Upper lobe of left lung (tissue), 6 donors: ENCODE measurements around the gene LPXN. TPM values are rescaled to one million over a fixed set of nuclear protein-coding genes. Genes with fewer than 3 reads are reported as not detected.

Experiments
- ATAC-seq, 2 donors: fragments of 200-7000 bp; cut with Tn5 transposase; one replicate each; pipeline ENCODE4 v1.9.1; 2022; ENCODE audit warnings: mild to moderate bottlenecking in 2 of 2, moderate library complexity in 2 of 2; ENCODE audit not compliant: low FRiP score in 2 of 2
- DNase-seq, 2 donors: peaks; one replicate each; pipeline ENCODE4 v3.0.0-alpha.2; 2019 to 2020
- H3K27ac ChIP-seq, 4 donors: fragments of 200-600 bp; sonication (generic); one replicate each; pipeline ENCODE4 v1.5.1; 2016 to 2019
- H3K27me3 ChIP-seq, 4 donors: fragments of 200-600 bp; sonication (generic); one replicate each; pipeline ENCODE4 v1.5.1; 2017 to 2019
- H3K36me3 ChIP-seq, 4 donors: fragments of 200-600 bp; sonication (generic); one replicate each; pipeline ENCODE4 v1.5.1; 2016 to 2019
- H3K4me1 ChIP-seq, 4 donors: fragments of 200-600 bp; sonication (generic); one replicate each; pipeline ENCODE4 v1.5.1; 2018 to 2019
- H3K4me3 ChIP-seq, 4 donors: fragments of 200-600 bp; sonication (generic); one replicate each; pipeline ENCODE4 v1.5.1; 2017 to 2019; ENCODE audit warnings: mild to moderate bottlenecking in 2 of 4, moderate library complexity in 1 of 4
- H3K9me3 ChIP-seq, 4 donors: fragments of 200-600 bp; sonication (generic); one replicate each; pipeline ENCODE4 v1.5.1; 2018 to 2019
- CTCF ChIP-seq, 6 experiments: fragments of 450-650 bp in 4 of 6; fragments of 200-600 bp in 2 of 6; sonication (generic) in 2 of 6; IDR thresholded peaks; one replicate each; pipeline ENCODE4 v1.5.1; 2016 to 2019; ENCODE audit warnings: antibody characterized with exemption in 6 of 6
- EP300 ChIP-seq, 4 donors: sonication (generic); formaldehyde crosslinking; IDR thresholded peaks; one replicate each; pipeline ENCODE4 v1.5.1; 2017; ENCODE audit warnings: antibody characterized with exemption in 4 of 4, control low read depth in 2 of 4
- POLR2A ChIP-seq, 4 donors: fragments of 450-650 bp; IDR thresholded peaks; one replicate each; pipeline ENCODE4 v1.5.1; 2016 to 2017; ENCODE audit warnings: antibody characterized with exemption in 4 of 4, mild to moderate bottlenecking in 2 of 4
- POLR2AphosphoS5 ChIP-seq, 2 donors: sonication (generic); formaldehyde crosslinking; IDR thresholded peaks; one replicate each; pipeline ENCODE4 v1.5.1; 2017; ENCODE audit warnings: antibody characterized with exemption in 2 of 2
- WGBS, 2 donors: methylation state at CpG; one replicate each; pipeline ENCODE4 v1.1.5; 2017 to 2018; 5-methylcytosine and 5-hydroxymethylcytosine counted together
- total RNA-seq, 6 donors: library from RNA; depleted of rRNA in 4 of 6; stranded (reverse); fragments of >200 nt in 4 of 6; gene quantifications; one replicate each; pipeline versions ENCODE4 v1.1.0 to v1.2.1, GENCODE V29; 2016 to 2021
- donor health status: DM: no; HTN: no; CAD: no; lungs with moderate emphysema.
- donor health status: DM: no; HTN: yes; CAD: no; lungs with severe emphysema.

The LPXN gene
- total RNA-seq, 6 donors from 2014 or later, result 17.2 to 52.8 (median 34.1) TPM

GRCh38 chr11:58617976-58618557, 42.4 kb upstream of the LPXN start:
- DNase-seq, result no peak
- Histone ChIP-seq H3K4me3 (no peak overlapping the region), H3K27me3 (no peaks in the 10 kb centered on the region), H3K36me3 (peaks cover 13 to 96% (median 57%) of the 10 kb centered on the region in 4 donors), H3K27ac (no peak overlapping the region), H3K9me3 (no peaks in the 10 kb centered on the region), H3K4me1 (no peaks in the 10 kb centered on the region)
- no peak for TF ChIP-seq CTCF (IDR thresholded peaks at IDR 0.05)
- no peak for TF ChIP-seq POLR2AphosphoS5 (IDR thresholded peaks at IDR 0.05)
- TF ChIP-seq EP300 (IDR thresholded peaks at IDR 0.05), result no peak
- no peak for TF ChIP-seq POLR2A (IDR thresholded peaks at IDR 0.05)
- WGBS, 2 donors, result 85 to 88% methylated on average over 4 of the region's 4 CpGs
- ATAC-seq, result peak in 1 of 2 donors; percentile 53

- ATAC-seq (peak in 1 of 2 donors; percentile 69), DNase-seq (no peak)
- Histone ChIP-seq H3K27ac (no peak overlapping the region), H3K4me1 (no peaks in the 10 kb centered on the region), H3K4me3 (no peak overlapping the region), H3K9me3 (no peaks in the 10 kb centered on the region), H3K27me3 (no peaks in the 10 kb centered on the region), H3K36me3 (peaks cover 28 to 96% (median 64%) of the 10 kb centered on the region in 4 donors)
- WGBS, 2 donors, result 69 to 80% methylated on average over 4 of the region's 4 CpGs
- no peak for TF ChIP-seq POLR2AphosphoS5 (IDR thresholded peaks at IDR 0.05)
- TF ChIP-seq EP300 (IDR thresholded peaks at IDR 0.05), result no peak
- no peak for TF ChIP-seq CTCF (IDR thresholded peaks at IDR 0.05)
- no peak for TF ChIP-seq POLR2A (IDR thresholded peaks at IDR 0.05)
These were observed 40.9 kb upstream of the LPXN start for GRCh38 chr11:58616594-58616993.

GRCh38 chr11:58615559-58615958, 39.9 kb upstream of the LPXN start:
- ATAC-seq (no peak), DNase-seq (no peak)
- peaks cover 35 to 100% (median 69%) of the 10 kb centered on the region in 4 donors for H3K36me3 ChIP-seq
- H3K9me3 ChIP-seq, result no peaks in the 10 kb centered on the region
- no peaks in the 10 kb centered on the region for H3K27me3 ChIP-seq
- no peak overlapping the region for H3K27ac ChIP-seq
- TF ChIP-seq EP300 (IDR thresholded peaks at IDR 0.05) (no peak), CTCF (IDR thresholded peaks at IDR 0.05) (no peak), POLR2AphosphoS5 (IDR thresholded peaks at IDR 0.05) (no peak), POLR2A (IDR thresholded peaks at IDR 0.05) (no peak)
- WGBS, 2 donors, result 93 to 96% methylated on average over 1 of the region's 1 CpG
- no peak overlapping the region for H3K4me3 ChIP-seq
- no peaks in the 10 kb centered on the region for H3K4me1 ChIP-seq

GRCh38 chr11:58613228-58613627, 37.6 kb upstream of the LPXN start:
- 91 to 97% methylated on average over 2 of the region's 2 CpGs for WGBS, 2 donors
- no peak for TF ChIP-seq EP300 (IDR thresholded peaks at IDR 0.05)
- no peak for TF ChIP-seq CTCF (IDR thresholded peaks at IDR 0.05)
- TF ChIP-seq POLR2A (IDR thresholded peaks at IDR 0.05), result no peak
- TF ChIP-seq POLR2AphosphoS5 (IDR thresholded peaks at IDR 0.05), result no peak
- no peak overlapping the region for H3K4me3 ChIP-seq
- no peak overlapping the region for H3K27ac ChIP-seq
- H3K4me1 ChIP-seq, result no peaks in the 10 kb centered on the region
- H3K36me3 ChIP-seq, result peaks cover 30 to 84% (median 59%) of the 10 kb centered on the region in 4 donors
- no peaks in the 10 kb centered on the region for H3K27me3 ChIP-seq
- DNase-seq, result no peak
- no peaks in the 10 kb centered on the region for H3K9me3 ChIP-seq
- no peak for ATAC-seq

- no peak overlapping the region for H3K4me3 ChIP-seq
- H3K27me3 ChIP-seq, result no peaks in the 10 kb centered on the region
- H3K9me3 ChIP-seq, result no peaks in the 10 kb centered on the region
- peaks cover 30 to 49% (median 39%) of the 10 kb centered on the region in 4 donors for H3K36me3 ChIP-seq
- H3K4me1 ChIP-seq, result peaks cover 0 to 11% (median 3%) of the 10 kb centered on the region in 4 donors
- H3K27ac ChIP-seq, result no peak overlapping the region
- TF ChIP-seq EP300 (IDR thresholded peaks at IDR 0.05) (no peak), CTCF (IDR thresholded peaks at IDR 0.05) (no peak)
- ATAC-seq (no peak), DNase-seq (no peak)
- 76 to 82% methylated on average over 8 of the region's 8 CpGs for WGBS, 2 donors
These were observed 34.1 kb upstream of the LPXN start for GRCh38 chr11:58609723-58610122.
